GM23338 (cell line): ENCODE results near the gene TGM2. TPM values are rescaled to one million over a fixed set of nuclear protein-coding genes. Genes with fewer than 3 reads are reported as not detected.

Experiments used
- ATAC-seq: fragments of 200-7000 bp; cut with Tn5 transposase; 3 replicates; pipeline ENCODE4 v1.9.1; 2020
- DNase-seq: peaks from one replicate; pipeline ENCODE4 v3.0.0-alpha.2; 2015; ENCODE audit warnings: low spot score
- H2AFZ ChIP-seq: fragments of 200-600 bp; sonication (generic); 2 replicates; pipeline ENCODE4 v1.8.0; 2016; ENCODE audit warnings: antibody characterized with exemption, mild to moderate bottlenecking, moderate library complexity
- H3F3A ChIP-seq: fragments of 200-600 bp; sonication (generic); replicated peaks from 2 replicates; pipeline ENCODE4 v1.8.0; 2017; ENCODE audit warnings: antibody characterized with exemption, mixed run types, low read depth
- H3K27ac ChIP-seq: fragments of 200-600 bp; sonication (generic); 2 replicates; pipeline ENCODE4 v1.6.1; 2016; ENCODE audit warnings: low read depth
- H3K27me3 ChIP-seq: fragments of 200-600 bp; sonication (generic); 2 replicates; pipeline ENCODE4 v1.8.0; 2016; ENCODE audit warnings: mild to moderate bottlenecking, mixed run types, moderate library complexity; ENCODE audit not compliant: insufficient read depth
- H3K36me3 ChIP-seq: fragments of 200-600 bp; sonication (generic); 2 replicates; pipeline ENCODE4 v1.8.0; 2016; ENCODE audit warnings: mild to moderate bottlenecking; ENCODE audit not compliant: insufficient read depth
- H3K4me1 ChIP-seq: fragments of 200-600 bp; sonication (generic); 2 replicates; pipeline ENCODE4 v1.8.0; 2016; ENCODE audit warnings: mild to moderate bottlenecking, moderate library complexity; ENCODE audit not compliant: insufficient read depth
- H3K4me2 ChIP-seq: fragments of 200-600 bp; sonication (generic); 2 replicates; pipeline ENCODE4 v1.7.1; 2017; ENCODE audit warnings: mixed run types
- H3K4me3 ChIP-seq: fragments of 200-600 bp; sonication (generic); 2 replicates; pipeline ENCODE4 v1.6.1; 2016; ENCODE audit warnings: mixed run types
- H3K79me2 ChIP-seq: fragments of 200-600 bp; sonication (generic); replicated peaks from 2 replicates; pipeline ENCODE4 v1.8.0; 2017; ENCODE audit warnings: mild to moderate bottlenecking; ENCODE audit not compliant: insufficient read depth
- H3K9me2 ChIP-seq: fragments of 200-600 bp; sonication (generic); 2 replicates; pipeline ENCODE4 v1.8.0; 2017; ENCODE audit not compliant: insufficient read depth
- H4K20me1 ChIP-seq: fragments of 200-600 bp; sonication (generic); replicated peaks from 2 replicates; pipeline ENCODE4 v1.8.0; 2017; ENCODE audit warnings: mild to moderate bottlenecking; ENCODE audit not compliant: insufficient read depth
- H3K27ac Mint-ChIP-seq: 2 replicates; pipeline ENCODE4 v1.8.0; 2020; ENCODE audit warnings: inconsistent platforms, mild to moderate bottlenecking, moderate library complexity, mixed read lengths
- H3K27me3 Mint-ChIP-seq: 3 replicates; pipeline ENCODE4 v1.8.0; 2022; ENCODE audit warnings: low read depth, mild to moderate bottlenecking, moderate library complexity, mixed read lengths, inconsistent platforms; ENCODE audit not compliant: insufficient read depth, poor library complexity
- H3K36me3 Mint-ChIP-seq: 3 replicates; pipeline ENCODE4 v1.8.0; 2021; ENCODE audit warnings: low read depth, mild to moderate bottlenecking, inconsistent platforms, moderate library complexity, mixed read lengths
- H3K4me1 Mint-ChIP-seq: 3 replicates; pipeline ENCODE4 v1.8.0; 2020; ENCODE audit warnings: mild to moderate bottlenecking, inconsistent platforms, mixed read lengths
- H3K4me3 Mint-ChIP-seq: 3 replicates; pipeline ENCODE4 v1.8.0; 2021; ENCODE audit warnings: moderate library complexity, mild to moderate bottlenecking, inconsistent platforms, mixed read lengths
- H3K9me3 Mint-ChIP-seq: 3 replicates; pipeline ENCODE4 v1.8.0; 2020; ENCODE audit warnings: moderate library complexity, mild to moderate bottlenecking, inconsistent platforms, mixed read lengths
- CREB1 ChIP-seq: fragments of 250-450 bp; sonication (Bioruptor Pico); IDR thresholded peaks from 2 replicates; pipeline ENCODE4 v1.5.0; 2020; ENCODE audit warnings: low read depth, mild to moderate bottlenecking, moderate library complexity
- EZH2phosphoT487 ChIP-seq: fragments of 200-600 bp; sonication (generic); IDR thresholded peaks from one replicate; pipeline ENCODE4 v1.8.1; 2018; ENCODE audit warnings: antibody characterized with exemption; ENCODE audit not compliant: unreplicated experiment
- NANOG ChIP-seq: IDR thresholded peaks from 2 replicates; pipeline ENCODE4 v1.6.1; 2016; ENCODE audit warnings: antibody characterized with exemption, borderline replicate concordance
- POLR2AphosphoS5 ChIP-seq: IDR thresholded peaks from 2 replicates; pipeline ENCODE4 v1.6.1; 2016; ENCODE audit warnings: antibody characterized with exemption, low read depth
- STAT1 ChIP-seq: IDR thresholded peaks from one replicate; pipeline ENCODE4 v1.6.1; 2016; ENCODE audit warnings: antibody characterized with exemption; ENCODE audit not compliant: unreplicated experiment
- ZNF114 ChIP-seq: fragments of 250-450 bp; sonication (Bioruptor Pico); IDR thresholded peaks from 2 replicates; pipeline ENCODE4 v1.5.0; 2020; ENCODE audit warnings: mild to moderate bottlenecking, moderate library complexity
- ZNF331 ChIP-seq: fragments of 250-450 bp; sonication (Bioruptor Pico); IDR thresholded peaks from 2 replicates; pipeline ENCODE4 v1.5.0; 2020; ENCODE audit warnings: low read depth, mild to moderate bottlenecking, moderate library complexity
- polyA plus RNA-seq: library from polyadenylated mRNA; unstranded; fragments of >200 nt; fragmentation: Nextera tagmentation; extraction: Ambion mirVana; gene quantifications from 2 replicates; pipeline ENCODE4 v1.2.1, GENCODE V29; 2016
- total RNA-seq: library from RNA; depleted of rRNA; stranded (reverse); fragments of >200 nt; shearing (Covaris generic); gene quantifications from 2 replicates; pipeline ENCODE4 v1.2.3, GENCODE V29; 2014
- TF ChIP-seq, protein P1 (sequence below): fragments of 250-450 bp; sonication (Bioruptor Pico); IDR thresholded peaks from 2 replicates; pipeline ENCODE4 v1.5.0; 2020; ENCODE audit warnings: mild to moderate bottlenecking, moderate library complexity
- TF ChIP-seq, protein P2 (sequence below), 2 experiments: fragments of 200-600 bp in 1 of 2; sonication (generic) in 1 of 2; conservative IDR thresholded peaks; 2 replicates each; pipeline versions ENCODE4 v1.5.1 to v1.6.1; 2016 to 2017; ENCODE audit warnings: antibody characterized with exemption in 2 of 2, low read depth in 2 of 2, mild to moderate bottlenecking in 2 of 2, moderate library complexity in 1 of 2
- TF ChIP-seq, protein P3 (sequence below): IDR thresholded peaks from 2 replicates; pipeline ENCODE4 v1.6.1; 2016; ENCODE audit warnings: antibody characterized with exemption

Gene TGM2
- total and polyA plus RNA-seq, 2 experiments from 2014 or later = 0.45 to 1.0 TPM

DNA sequence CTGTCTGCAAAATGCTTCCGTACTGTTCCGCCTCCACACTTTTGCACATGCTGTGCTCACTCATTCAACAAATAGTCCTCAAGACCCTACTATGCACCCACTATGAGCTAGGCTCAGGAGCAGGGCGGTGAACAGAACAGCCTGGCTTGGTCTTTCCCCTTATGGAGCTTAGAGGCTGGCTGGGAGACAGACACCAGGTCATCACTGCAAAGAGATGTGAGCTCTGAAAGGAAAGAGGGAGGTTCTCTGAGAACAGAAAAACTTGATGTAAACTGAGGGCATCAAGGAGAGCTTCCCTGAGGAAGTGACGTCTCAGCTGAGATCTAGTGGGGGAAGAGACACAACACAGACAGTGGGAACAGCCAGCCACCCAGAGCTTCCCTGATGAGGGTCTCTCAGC, 31.0 kb upstream of the TGM2 start (continued):
- TF ChIP-seq, protein P1, sequence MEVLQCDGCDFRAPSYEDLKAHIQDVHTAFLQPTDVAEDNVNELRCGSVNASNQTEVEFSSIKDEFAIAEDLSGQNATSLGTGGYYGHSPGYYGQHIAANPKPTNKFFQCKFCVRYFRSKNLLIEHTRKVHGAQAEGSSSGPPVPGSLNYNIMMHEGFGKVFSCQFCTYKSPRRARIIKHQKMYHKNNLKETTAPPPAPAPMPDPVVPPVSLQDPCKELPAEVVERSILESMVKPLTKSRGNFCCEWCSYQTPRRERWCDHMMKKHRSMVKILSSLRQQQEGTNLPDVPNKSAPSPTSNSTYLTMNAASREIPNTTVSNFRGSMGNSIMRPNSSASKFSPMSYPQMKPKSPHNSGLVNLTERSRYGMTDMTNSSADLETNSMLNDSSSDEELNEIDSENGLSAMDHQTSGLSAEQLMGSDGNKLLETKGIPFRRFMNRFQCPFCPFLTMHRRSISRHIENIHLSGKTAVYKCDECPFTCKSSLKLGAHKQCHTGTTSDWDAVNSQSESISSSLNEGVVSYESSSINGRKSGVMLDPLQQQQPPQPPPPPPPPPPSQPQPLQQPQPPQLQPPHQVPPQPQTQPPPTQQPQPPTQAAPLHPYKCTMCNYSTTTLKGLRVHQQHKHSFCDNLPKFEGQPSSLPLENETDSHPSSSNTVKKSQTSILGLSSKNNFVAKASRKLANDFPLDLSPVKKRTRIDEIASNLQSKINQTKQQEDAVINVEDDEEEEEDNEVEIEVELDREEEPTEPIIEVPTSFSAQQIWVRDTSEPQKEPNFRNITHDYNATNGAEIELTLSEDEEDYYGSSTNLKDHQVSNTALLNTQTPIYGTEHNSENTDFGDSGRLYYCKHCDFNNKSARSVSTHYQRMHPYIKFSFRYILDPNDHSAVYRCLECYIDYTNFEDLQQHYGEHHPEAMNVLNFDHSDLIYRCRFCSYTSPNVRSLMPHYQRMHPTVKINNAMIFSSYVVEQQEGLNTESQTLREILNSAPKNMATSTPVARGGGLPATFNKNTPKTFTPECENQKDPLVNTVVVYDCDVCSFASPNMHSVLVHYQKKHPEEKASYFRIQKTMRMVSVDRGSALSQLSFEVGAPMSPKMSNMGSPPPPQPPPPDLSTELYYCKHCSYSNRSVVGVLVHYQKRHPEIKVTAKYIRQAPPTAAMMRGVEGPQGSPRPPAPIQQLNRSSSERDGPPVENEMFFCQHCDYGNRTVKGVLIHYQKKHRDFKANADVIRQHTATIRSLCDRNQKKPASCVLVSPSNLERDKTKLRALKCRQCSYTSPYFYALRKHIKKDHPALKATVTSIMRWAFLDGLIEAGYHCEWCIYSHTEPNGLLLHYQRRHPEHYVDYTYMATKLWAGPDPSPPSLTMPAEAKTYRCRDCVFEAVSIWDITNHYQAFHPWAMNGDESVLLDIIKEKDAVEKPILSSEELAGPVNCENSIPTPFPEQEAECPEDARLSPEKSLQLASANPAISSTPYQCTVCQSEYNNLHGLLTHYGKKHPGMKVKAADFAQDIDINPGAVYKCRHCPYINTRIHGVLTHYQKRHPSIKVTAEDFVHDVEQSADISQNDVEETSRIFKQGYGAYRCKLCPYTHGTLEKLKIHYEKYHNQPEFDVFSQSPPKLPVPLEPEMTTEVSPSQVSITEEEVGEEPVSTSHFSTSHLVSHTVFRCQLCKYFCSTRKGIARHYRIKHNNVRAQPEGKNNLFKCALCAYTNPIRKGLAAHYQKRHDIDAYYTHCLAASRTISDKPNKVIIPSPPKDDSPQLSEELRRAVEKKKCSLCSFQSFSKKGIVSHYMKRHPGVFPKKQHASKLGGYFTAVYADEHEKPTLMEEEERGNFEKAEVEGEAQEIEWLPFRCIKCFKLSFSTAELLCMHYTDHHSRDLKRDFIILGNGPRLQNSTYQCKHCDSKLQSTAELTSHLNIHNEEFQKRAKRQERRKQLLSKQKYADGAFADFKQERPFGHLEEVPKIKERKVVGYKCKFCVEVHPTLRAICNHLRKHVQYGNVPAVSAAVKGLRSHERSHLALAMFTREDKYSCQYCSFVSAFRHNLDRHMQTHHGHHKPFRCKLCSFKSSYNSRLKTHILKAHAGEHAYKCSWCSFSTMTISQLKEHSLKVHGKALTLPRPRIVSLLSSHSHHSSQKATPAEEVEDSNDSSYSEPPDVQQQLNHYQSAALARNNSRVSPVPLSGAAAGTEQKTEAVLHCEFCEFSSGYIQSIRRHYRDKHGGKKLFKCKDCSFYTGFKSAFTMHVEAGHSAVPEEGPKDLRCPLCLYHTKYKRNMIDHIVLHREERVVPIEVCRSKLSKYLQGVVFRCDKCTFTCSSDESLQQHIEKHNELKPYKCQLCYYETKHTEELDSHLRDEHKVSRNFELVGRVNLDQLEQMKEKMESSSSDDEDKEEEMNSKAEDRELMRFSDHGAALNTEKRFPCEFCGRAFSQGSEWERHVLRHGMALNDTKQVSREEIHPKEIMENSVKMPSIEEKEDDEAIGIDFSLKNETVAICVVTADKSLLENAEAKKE (CRISPR knock-in tag) = no peak
- TF ChIP-seq, protein P2, sequence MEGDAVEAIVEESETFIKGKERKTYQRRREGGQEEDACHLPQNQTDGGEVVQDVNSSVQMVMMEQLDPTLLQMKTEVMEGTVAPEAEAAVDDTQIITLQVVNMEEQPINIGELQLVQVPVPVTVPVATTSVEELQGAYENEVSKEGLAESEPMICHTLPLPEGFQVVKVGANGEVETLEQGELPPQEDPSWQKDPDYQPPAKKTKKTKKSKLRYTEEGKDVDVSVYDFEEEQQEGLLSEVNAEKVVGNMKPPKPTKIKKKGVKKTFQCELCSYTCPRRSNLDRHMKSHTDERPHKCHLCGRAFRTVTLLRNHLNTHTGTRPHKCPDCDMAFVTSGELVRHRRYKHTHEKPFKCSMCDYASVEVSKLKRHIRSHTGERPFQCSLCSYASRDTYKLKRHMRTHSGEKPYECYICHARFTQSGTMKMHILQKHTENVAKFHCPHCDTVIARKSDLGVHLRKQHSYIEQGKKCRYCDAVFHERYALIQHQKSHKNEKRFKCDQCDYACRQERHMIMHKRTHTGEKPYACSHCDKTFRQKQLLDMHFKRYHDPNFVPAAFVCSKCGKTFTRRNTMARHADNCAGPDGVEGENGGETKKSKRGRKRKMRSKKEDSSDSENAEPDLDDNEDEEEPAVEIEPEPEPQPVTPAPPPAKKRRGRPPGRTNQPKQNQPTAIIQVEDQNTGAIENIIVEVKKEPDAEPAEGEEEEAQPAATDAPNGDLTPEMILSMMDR (conservative IDR thresholded peaks at IDR 0.05; ENCODE audit: low read depth in 2 of 2) = no peak
- TF ChIP-seq CREB1 (CRISPR knock-in tag) (no peak), STAT1 (no peak), NANOG (no peak), EZH2phosphoT487 (no peak)

DNA sequence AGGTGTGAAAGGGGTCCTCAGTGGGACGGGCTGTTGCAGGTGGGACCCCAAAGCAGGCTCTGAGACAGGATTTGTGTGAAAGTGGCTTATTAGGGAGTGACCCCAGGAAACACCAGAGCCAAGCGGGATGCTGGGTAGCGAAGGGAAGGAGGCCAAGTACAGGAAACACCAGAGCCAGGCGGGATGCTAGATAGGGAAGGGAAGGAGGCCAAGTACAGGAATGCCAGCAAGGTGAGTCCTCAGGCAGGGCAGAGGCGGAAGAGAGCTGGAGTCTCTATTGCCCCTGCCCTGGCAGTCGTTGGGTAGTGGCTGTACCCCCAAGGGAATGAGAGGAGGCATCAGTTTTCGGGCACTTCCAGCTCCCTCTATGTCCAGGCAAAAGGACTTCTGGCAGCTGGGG, 30.5 kb upstream of the TGM2 start:
- Mint-ChIP-seq H3K4me1 (no peaks in the 10 kb centered on the region), H3K27ac (no peak overlapping the region), H3K9me3 (peaks cover 6% of the 10 kb centered on the region), H3K27me3 (peaks cover 6% of the 10 kb centered on the region), H3K36me3 (0 out of 3 replicates have a peak, but pooled peaks cover 5% of the 10 kb centered on the region), H3K4me3 (no peak overlapping the region)
- ATAC-seq (no peak), DNase-seq (no peak)
- H3K27me3 ChIP-seq = no peaks in the 10 kb centered on the region
- H3K36me3 ChIP-seq = no peaks in the 10 kb centered on the region
- no peaks in the 10 kb centered on the region for H3F3A ChIP-seq
- no peak overlapping the region for H3K27ac ChIP-seq
- H3K79me2 ChIP-seq = no peaks in the 10 kb centered on the region
- H3K9me2 ChIP-seq = no peaks in the 10 kb centered on the region
- no peak overlapping the region for H2AFZ ChIP-seq
- peaks cover 4% of the 10 kb centered on the region for H3K4me1 ChIP-seq
- TF ChIP-seq ZNF331 (CRISPR knock-in tag) (no peak), ZNF114 (CRISPR knock-in tag) (no peak), EZH2phosphoT487 (no peak), CREB1 (CRISPR knock-in tag) (no peak), STAT1 (no peak), POLR2AphosphoS5 (no peak)
- TF ChIP-seq, protein P2 (conservative IDR thresholded peaks at IDR 0.05; ENCODE audit: low read depth in 2 of 2) = no peak
- TF ChIP-seq, protein P3, sequence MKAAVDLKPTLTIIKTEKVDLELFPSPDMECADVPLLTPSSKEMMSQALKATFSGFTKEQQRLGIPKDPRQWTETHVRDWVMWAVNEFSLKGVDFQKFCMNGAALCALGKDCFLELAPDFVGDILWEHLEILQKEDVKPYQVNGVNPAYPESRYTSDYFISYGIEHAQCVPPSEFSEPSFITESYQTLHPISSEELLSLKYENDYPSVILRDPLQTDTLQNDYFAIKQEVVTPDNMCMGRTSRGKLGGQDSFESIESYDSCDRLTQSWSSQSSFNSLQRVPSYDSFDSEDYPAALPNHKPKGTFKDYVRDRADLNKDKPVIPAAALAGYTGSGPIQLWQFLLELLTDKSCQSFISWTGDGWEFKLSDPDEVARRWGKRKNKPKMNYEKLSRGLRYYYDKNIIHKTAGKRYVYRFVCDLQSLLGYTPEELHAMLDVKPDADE = no peak
- no peak overlapping the region for H3K4me2 ChIP-seq
- no peak overlapping the region for H3K4me3 ChIP-seq
- no peaks in the 10 kb centered on the region for H4K20me1 ChIP-seq
